ENCODE data around the gene LPAR1.

LPAR1 gene

DNA sequence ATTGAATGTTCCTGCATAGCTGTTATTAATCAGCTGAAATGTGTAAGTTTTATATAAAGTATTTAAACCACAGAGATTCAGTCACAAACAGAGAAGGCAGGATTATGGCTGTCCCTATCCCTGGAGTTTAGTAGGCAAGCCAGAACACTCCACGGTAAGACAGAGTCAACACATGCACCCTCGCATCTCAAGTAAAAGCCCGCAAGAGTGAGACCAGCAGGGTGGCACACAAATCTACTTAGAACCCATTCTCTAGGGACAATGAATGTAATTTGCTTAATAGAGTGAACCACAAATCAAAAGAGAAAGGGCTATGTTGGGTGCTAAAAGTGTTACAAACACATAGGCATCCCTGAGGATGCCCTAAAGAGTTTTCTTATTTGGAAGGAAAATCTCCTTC is 35.1 kb downstream of the LPAR1 start:
- in situ Hi-C loops (cut with MboI; ENCODE audit: low sequenced_read_pairs), result no loop called here

DNA sequence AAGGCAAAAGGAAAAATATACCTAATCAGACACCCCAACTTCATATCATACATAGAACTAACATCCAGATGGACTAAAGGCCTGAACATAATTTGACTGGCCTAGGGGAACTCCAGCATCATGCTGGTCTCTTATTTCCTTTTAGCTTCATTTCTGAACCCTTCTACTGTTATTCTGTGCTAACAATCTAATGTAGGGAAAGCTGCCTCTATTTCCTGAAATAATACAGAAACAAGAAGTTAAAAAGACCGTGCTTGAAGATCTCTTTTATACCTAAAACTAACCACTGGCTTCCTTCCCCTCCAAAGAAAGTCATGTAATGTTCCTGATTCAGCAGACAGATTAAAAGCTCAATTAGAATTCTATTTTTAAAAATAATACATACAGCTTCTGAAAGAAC is 36.7 kb downstream of the LPAR1 start:
- in situ Hi-C loops (cut with MboI; ENCODE audit: low sequenced_read_pairs), result no loop called here

DNA sequence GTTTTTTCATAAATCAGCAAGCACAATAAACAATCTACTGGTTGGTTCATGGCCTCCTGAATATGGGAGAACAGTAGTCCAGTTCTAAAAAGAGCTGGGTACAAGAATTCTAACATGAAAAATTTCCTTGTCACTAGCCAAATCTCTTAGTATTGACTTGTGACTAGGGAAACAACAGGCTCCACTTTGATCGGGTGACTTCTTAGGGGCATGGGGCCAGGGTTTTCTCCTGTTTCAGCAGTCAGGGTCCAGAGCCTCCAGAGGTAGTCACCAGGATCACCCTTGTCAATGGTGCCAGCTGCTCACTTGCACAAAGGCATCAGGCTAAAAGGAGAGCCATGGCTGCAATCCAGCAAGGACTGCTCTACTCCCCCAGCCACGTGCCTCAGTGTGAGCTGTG is 38.1 kb downstream of the LPAR1 start:
- in situ Hi-C loops (cut with MboI; ENCODE audit: low sequenced_read_pairs), result no loop called here

DNA sequence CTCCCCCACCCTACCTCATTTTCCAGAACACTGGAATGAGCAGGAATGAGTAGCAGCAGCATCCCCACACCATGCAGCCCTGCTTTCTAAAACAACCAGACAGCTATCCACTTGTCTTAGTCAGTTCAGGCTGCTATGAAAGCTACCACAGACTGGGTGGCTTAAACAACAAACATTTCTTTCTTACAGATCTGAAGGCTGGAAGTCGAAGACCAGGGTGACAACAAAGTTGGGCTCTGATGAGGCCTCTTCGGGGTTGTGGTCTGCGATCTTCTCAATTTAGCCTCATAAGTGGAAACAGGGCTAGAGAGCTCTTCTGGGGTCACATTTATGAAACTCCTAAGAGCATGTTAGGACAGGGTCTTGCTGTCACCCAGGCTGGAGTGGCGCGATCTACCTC is 38.9 kb downstream of the LPAR1 start:
- in situ Hi-C loops (cut with MboI; ENCODE audit: low sequenced_read_pairs), result no loop called here

DNA sequence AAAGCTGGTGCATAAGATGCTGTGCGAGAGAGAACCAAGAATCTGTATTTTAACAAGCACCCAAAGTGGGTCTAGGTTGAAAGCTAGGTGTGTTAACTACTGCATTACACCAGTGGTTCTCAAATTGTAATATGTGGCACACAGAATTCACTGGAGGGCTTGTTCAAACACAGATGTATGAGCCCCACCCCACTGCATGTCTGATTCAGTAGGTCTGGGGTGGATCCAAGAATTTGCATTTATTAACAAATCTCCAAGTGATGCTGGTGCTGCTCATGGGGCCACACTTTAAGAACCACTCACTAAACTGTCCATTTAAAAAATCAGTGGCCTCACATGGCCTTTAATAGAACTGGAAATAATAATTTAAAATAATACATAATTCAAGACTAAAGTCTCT is 40.4 kb downstream of the LPAR1 start:
- in situ Hi-C loops (cut with MboI; ENCODE audit: low sequenced_read_pairs), result no loop called here

DNA sequence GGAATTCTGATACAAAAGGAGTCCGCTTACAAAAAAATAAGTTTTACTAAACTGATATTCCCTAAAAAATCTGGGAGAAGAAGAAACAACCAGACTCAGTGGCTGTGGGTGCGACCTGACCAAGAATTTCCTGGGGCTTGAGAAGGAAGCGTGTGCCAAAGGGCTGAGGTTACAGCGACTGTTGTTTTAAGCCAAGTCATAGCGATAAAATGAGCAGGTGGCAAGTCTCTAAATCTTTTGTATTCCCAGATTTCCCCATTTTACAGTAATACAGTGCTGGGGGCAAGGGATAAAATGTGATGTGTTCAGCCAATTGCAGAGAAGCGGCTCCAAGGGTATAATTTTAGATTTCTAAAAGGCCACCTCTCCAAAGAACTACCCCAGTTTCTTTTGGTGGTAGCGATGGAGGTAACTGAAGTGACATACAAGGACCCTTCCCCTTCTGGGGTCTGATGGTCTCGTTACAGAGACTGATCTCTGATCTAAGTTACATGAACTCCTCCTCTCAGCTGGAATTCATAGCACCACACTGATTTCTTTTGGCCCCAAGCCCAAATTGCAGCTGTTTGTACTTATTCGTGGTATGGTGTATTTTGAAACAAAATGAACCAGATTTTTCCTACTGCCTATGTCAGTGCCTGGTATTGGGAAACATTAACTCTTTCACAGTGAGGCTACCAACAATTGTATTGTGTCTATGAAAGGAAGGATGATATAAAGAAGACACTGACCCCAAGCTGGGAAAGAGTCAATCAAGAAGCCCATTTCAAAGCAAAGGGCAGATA is 41.6 kb downstream of the LPAR1 start:
- in situ Hi-C loops (cut with MboI; ENCODE audit: low sequenced_read_pairs), result no loop called here

DNA sequence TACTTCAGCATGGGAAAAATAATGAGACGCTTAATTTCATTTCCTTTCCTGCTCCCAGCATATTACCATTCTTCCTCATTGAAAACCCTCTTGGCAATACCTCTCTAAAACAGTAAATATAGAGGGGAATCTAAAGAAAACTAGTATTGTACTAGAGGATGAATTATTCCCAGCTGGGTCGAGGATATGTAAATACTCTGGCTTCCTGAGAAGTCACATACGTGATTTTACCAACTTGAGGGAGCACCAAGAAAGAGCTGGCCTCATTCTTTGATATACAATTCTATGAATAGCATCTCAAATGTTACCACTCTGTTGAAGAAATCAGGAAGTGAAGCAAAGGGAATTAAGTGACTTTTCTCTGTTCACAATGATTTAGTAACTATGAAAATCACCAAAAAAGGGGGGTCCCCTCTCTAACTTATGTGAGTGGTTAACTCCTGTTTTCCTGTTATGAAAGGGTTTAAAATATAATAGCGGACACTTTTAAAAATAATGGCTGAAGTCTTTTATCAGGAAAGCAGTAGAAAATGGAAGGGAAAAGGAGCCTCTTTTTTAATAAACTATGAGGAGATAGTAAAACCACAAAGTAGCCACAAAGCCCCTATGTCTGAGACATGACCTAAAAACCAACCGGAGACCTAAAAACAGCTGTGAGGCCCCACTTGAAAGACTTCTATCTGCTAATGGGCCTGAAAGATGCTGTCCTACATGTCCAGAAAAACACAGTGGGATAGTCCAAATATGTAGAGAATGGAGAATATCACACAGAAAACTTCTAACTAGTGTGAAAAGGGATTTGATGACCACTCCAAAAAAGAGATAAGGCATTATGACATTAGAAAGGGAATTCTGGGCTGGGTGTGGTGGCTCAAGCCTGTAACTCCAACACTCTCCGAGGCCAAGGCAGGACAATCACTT is 42.6 kb downstream of the LPAR1 start:
- in situ Hi-C loops (cut with MboI; ENCODE audit: low sequenced_read_pairs), result no loop called here

DNA sequence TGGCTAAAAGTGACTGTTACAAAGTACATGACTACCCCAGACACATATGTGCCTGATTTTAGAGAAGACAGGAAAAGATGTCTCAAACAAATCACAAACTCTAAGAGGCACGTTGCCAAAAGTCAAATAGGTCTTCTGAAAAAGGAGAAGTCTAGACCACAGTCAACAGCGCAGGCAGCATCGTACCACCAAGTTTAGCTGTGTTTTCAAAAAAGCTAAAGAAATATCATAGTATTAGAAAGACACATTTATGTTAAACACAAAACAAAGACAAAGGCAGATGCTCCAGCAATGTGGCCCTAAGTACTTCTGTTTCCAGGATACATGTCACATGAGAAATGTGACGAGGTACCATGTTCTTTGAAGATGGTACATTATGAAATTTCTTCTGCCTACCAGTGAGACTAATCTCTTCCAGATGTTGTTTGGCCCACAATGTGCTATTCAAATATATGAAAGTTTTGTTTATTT is 43.5 kb downstream of the LPAR1 start:
- in situ Hi-C loops (cut with MboI; ENCODE audit: low sequenced_read_pairs), result no loop called here

DNA sequence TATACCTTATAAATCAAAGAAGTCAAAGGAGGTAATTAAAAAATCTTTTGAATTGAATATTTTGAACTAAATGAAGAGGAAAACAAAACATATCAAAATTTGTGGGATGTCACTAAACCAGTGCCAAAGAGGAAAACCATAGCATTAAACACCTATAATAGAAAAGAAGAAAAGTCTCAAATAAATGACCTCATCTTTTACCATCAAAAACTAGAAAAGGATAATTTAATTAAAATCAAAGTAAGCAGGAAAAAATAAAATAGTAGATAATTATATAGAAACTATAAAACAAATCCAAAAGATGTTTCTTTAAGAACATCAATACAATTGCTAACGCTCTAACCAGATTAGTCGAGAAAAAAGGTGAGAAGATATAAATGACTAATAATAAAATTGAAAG is 47.8 kb downstream of the LPAR1 start:
- in situ Hi-C loops (cut with MboI; ENCODE audit: low sequenced_read_pairs), result no loop called here

DNA sequence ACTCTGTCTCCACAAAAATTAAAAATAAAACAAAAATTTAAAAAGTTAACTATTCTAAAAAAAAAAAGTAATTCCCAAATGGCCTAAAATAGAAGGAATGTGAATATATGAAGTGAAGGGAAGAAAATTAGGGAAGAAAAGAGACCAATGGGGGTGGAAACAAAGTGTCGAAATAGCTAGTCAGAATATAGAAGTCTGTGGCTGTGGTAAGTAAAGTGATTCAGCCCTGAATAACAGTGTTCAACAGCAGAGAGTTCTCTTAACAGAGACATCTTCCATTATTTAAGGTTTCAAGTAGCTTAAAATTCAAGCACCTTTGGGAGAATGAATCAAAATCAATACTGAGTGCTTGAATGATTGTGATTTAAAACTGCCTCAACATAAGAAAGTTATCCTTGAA is 51.7 kb downstream of the LPAR1 start:
- in situ Hi-C loops (cut with MboI; ENCODE audit: low sequenced_read_pairs), result no loop called here

DNA sequence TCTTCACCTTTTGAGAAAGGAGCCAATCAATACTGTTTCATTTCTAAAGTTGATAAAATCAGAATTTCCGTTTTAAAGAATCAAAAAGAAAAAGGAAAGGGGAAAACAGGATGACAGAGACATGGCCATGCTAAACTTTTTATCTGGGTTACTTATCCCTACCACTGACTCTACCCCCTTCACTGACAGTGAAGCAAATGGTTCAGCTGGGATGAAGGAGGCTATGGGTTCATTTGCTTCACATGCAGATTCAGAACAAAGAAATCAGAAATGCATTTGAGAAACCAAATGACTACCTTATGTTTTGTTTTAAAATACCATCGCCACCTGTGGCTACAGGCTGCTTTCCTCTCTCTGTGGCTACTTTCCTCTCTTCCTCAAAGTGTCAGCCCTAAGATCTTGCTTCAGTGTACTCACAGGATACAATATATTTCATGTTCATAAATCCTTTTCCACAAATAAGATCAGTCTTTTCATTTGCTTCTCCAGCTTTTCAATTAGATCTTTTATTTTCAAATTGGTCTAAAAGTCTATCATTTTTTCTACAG is 53.3 kb downstream of the LPAR1 start:
- in situ Hi-C loops (cut with MboI; ENCODE audit: low sequenced_read_pairs), result no loop called here

DNA sequence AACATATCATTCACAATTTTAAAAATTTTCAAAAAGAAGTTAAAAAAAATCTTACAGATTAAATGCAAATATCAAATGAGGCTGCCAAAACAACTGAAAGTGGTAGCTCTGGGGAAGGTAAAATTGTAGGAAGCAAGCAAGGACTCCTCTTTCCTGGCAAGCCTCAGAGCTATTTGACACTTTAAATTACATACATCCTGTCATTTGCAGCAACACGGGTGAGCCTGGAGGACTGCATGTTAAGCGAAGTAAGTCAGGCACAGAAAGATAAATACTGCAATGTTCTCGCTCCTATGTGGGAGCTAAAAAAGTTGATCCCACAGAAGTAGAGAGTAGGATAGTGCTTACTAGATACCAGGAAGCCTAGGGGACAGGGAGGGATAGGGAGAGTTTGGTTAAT is 58.0 kb downstream of the LPAR1 start:
- in situ Hi-C loops (cut with MboI; ENCODE audit: low sequenced_read_pairs), result no loop called here

DNA sequence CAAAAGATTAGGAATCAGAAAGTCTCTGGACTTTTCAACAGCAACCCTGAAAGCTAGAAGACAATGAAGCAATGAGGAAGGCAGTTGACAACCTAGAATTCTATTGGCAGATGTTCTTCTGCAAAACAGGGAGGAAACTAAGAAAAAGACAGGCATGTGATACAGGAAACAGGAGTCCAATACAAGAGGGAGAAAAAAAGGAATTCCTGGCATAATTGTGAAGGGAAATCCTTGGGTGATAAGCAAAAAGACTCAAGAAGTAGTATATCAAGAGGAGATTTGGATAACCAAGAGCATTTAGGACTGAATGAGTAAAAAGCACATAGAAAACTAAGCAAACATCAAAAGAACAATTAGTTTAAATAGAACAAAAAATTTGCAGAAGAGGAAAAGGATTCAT is 58.6 kb downstream of the LPAR1 start:
- in situ Hi-C loops (cut with MboI; ENCODE audit: low sequenced_read_pairs), result no loop called here

DNA sequence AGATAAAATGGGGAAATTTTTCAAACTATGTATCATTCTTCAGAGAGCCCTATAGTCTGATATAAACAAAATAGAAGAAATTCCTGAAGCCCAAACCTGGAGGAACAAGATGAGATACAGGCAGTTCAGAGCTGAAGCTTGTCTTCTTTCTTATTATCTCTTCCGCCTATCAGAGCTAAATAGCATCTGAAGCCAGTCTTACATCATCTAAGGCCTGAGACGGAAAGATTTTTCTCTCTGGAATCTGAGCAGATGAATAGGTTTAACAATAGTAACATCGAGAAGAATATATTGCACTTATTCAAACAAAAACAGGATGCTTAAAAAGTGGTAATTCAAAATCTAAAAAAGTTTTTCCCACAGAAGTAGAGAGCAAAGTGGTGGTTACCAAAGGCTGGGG is 59.8 kb downstream of the LPAR1 start:
- in situ Hi-C loops (cut with MboI; ENCODE audit: low sequenced_read_pairs), result no loop called here

DNA sequence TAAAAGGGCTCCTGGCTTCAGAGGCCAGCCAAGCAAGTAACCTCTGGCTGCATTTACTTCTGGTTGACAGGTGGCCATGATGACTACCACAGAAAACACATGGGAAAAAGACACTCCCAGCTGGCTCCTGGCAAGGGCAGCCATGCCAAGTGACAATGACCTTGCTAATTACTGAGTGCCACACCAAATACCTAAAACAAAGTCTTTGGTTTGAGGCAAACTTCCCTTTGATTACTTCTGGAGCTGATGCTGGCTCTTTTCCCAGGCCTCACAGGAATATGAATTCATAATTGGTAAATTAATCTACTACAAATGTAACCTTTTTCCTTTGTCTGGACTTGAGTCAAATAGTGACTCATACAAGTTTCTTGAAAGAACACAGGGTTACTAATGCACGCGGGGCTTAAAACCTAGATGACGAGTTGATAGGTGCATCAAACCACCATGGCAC is 61.0 kb downstream of the LPAR1 start:
- in situ Hi-C loops (cut with MboI; ENCODE audit: low sequenced_read_pairs), result no loop called here

DNA sequence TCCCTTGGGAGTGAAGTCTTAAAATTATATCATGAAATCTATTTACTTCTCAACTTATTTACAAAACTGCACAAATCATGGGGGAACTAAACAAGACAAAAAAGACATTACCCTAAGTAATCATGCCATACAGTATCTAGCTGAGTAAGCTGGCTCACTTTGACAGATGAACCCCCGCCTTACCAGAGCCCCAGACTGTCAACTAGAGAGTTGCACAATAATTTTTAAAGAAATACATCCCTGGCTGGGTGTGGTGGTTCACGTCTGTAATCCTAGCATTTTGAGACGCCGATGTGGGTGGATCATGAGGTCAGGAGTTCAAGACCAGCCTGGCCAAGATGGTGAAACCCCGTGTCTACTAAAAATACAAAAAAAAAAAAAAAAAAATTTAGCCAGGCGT is 62.3 kb downstream of the LPAR1 start:
- in situ Hi-C loops (cut with MboI; ENCODE audit: low sequenced_read_pairs), result no loop called here

DNA sequence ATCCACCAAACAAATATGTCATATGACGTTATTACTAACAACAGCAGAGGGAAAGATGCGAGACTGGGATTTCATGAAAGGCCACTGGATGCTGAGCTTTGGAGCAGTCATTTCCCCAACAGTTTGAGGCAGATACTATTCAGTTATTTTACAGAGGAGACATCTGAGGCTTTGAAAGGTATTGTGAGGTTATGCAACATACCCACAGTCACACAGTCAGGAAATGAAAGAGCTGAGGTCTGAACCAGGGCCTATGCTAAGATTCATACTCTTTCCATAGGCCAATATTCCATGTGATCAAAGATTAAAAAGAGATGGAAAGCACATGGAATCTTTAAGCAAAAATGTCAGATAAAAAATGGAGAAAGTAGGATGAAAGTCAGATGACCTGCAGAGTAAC is 63.0 kb downstream of the LPAR1 start:
- in situ Hi-C loops (cut with MboI; ENCODE audit: low sequenced_read_pairs), result no loop called here

DNA sequence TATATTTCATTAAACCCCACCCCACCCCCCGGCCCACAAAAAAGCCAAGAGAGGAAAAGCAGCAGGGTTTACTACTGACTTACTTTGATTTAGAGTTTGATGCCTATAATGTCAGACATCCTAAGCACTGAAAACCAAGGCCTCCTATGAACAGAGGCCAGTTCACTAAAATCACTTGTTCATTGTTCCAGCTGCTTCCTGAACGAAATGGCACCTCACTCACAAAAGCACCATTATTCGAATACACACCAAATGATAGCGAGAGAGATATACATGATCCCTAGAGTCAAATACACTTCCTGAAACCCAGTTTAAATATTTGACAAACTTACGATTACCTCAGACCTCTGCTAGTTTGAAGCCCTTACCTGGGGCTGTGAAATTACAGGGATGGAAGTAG is 66.6 kb downstream of the LPAR1 start:
- in situ Hi-C loops (cut with MboI; ENCODE audit: low sequenced_read_pairs), result no loop called here

DNA sequence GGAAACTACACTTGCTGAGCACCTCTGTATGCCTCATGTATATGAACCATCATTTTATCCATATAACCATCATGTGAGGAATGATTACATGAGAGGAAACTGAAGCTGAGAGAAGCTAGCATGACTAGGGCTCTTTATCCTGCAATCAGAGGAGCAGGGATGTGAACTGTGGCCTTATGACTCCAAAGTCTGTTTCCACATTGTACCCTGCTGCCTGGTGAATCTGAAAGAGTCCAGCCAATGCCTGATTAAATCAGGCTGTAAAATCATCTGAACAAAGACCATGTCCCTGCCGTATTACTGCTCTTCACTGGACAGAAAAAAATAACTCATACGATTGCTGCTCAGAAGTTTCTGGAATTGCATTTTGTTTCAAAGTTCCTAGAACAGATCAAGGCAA is 67.0 kb downstream of the LPAR1 start:
- in situ Hi-C loops (cut with MboI; ENCODE audit: low sequenced_read_pairs), result no loop called here

DNA sequence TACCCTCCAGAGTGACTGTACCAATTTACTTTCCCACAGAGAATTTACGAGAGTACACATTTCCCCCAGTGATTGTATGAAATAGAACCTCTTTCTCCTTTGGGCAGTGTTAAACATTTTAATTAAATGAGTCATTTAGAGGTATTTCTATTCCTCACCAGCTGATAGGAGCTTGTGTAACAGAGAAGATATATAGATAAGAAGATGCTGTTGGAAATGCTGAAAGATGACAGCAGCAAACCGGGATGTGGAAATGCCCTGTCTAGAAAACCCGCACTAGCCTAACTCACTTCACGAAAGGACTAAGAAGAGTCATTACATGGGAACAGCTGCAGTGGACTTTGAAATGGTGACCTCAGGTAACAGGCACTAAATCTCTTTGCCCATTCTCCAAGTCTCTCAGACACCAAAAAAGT is 68.3 kb downstream of the LPAR1 start:
- in situ Hi-C loops (cut with MboI; ENCODE audit: low sequenced_read_pairs), result no loop called here

DNA sequence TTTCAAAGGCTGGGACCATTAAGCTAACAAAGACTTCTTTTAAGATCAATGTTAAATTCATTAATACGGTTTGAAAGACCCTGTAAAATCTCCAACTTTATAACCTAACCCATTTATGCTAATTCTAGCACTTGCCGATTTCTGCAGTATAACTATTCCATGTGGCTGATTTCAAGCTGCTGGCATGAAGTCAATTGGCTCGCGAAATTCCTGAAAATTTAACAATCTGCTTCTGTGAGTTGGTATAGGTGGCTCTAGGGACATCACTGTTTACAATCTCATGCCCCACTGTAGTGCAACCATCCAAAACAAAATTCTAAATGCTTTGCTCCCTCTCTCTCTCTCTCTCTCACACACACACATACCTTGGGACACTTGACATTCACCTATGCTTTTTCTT is 70.2 kb downstream of the LPAR1 start:
- in situ Hi-C loops (cut with MboI; ENCODE audit: low sequenced_read_pairs), result no loop called here

DNA sequence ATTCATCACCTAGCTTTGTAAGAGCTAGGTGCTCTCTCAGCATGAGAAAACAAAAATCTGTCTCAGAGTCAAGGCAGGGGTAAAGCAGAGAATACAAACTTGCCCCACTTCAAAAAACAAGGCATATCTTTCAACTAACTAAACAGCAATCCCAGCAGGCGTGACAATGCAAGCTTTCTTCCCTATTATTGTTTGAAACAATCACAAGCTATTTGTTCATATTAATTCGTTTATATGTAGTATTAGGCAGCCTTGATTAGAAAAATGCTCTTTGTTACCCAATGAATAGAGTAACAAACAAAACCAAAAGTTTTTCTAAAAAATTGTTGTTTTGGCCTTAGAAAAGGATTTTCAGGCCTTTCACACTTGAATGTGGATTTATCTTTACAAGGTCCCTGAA is 71.1 kb downstream of the LPAR1 start:
- in situ Hi-C loops (cut with MboI; ENCODE audit: low sequenced_read_pairs), result no loop called here
